NOMO-1 (cell line): ENCODE data around the gene TAF11L6.
A peak's percentile ranks its signal among the peaks of the same experiment; 100 is the strongest.
"Not testable (repeated sequence)": the region's sequence is repeated elsewhere in the genome, so short reads cannot be mapped to it uniquely, and the experiment has no call there.

Source experiments
- DNase-seq, 2 experiments: peaks; one replicate each; lab custom pipeline; 2025; ENCODE audit not compliant: unreplicated experiment in 2 of 2; lab: John Stamatoyannopoulos, UW

TAF11L6 gene

DNA sequence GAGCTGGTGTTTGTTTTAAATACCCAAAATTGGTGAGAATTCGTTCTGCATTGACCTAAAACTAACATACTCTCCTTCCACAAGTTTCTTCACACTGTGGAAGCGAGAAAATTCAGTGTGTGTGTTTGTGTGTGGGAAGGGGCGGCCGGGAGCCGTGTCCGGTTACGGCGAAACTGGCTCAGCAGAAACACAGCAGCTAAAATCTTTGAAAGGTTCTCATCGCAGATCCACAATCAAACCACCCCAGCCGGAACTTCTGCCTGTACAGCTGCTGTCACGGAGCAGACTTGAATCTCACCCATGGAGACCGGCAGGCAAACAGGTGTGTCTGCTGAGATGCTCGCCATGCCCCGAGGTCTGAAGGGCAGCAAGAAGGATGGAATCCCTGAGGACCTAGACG is at the start of gene TAF11L6:
Gene TAF11L6 (plus strand): TSS at position 301 of the 400 bp plus-strand sequence.
- not testable (repeated sequence) for DNase-seq

DNA sequence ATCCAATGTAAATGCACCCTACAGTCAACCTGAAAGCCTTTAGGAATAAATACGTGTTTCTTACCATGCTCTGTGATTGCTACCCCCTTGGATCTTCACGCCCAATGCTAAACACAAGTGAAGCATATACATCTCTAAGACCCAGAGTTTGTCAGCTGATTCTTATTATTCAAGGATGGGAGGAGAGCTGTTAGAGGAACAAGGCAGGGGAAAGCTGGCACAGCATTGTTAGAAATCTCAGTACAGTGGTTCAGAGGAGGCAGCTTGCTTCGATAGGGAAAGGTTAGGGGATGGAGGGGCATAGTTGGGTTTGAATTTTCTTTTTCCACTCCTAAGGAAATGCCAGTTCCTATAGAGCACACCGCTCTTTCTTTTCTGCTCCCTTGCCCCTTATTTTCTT is 47.1 kb upstream of the TAF11L6 start:
- DNase-seq, result no peak

DNA sequence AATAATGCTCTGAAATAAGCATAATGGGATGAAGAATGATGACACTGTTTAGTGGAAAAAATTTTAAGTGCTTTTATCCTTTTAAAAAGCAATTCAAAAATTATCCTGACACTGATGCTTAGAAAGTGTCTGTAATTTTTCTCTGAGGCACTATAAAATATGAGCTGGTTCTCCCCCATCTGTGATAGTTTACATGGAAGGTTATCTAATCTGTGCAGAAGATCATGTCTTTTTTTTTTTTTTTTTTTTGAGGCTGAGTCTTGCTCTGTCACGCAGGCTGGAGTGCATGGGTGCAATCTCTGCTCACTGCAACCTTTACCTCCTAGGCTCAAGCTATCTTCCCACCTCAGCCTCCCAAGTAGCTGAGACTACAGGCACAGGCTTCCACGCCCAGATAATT is 45.7 kb upstream of the TAF11L6 start:
- DNase-seq, result no peak

DNA sequence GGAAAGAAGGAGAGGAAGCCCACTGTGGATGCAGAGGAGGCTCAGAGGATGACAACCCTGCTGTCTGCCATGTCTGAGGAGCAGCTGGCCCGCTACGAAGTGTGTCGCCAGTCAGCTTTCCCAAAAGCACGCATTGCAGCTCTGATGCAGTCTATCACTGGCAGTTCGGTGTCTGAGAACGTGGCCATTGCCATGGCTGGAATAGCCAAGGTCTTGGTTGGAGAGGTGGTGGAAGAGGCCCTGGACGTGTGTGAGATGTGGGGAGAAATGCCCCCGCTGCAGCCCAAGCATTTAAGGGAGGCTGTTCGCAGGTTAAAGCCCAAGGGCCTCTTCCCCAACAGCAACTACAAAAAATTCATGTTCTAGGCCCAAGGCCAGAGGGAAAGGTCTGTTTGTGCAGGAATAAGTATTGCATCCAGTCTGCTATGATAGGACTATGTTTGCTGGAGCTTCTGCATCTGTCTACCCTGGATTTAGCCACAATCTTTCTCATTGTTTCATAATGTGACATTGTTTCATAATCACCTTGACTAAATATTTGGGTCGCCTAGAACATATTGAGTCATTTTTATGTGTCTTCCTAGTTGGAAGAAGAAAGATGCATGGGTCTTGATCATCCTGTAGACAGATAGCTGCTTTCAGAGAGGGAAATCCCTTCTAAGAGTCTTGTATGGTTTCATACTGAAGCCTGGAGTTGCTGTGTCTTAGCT is 41.9 kb upstream of the TAF11L6 start:
- peak; percentile 11 to 46 for DNase-seq

DNA sequence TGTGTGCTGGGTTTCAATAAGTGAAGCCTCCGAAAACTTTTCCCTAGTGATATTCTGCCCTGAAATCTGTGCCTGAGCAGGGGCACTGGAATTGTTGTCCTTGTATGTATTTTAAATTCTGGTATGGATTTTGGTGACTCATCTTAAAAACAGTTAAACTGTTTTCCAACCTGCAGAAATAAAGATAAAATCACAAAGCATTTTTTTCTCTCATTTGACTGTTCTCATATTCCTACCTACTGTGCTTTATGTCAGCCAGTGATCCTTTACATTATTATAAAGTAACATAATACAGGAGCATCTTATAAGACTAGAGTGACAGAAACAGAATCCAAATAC is 41.3 kb upstream of the TAF11L6 start:
- DNase-seq, result no peak

DNA sequence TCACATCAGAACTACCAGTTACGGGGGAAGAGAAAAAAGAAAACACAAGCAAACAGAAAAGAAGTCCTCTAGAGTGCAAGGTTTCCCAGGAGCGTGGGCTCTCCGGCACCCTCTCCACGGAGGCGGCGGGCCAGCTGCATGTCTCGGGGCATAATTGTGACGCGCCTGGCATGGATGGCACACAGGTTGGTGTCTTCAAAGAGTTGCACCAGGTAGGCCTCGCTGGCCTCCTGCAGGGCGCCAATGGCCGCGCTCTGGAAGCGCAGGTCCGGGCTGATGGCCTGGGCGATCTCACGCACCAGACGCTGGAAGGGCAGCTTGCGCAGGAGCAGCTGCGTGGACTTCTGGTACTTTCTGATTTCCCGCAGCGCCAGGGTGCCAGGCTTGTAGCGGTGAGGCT is 37.2 kb upstream of the TAF11L6 start:
- DNase-seq, result not testable (repeated sequence)

DNA sequence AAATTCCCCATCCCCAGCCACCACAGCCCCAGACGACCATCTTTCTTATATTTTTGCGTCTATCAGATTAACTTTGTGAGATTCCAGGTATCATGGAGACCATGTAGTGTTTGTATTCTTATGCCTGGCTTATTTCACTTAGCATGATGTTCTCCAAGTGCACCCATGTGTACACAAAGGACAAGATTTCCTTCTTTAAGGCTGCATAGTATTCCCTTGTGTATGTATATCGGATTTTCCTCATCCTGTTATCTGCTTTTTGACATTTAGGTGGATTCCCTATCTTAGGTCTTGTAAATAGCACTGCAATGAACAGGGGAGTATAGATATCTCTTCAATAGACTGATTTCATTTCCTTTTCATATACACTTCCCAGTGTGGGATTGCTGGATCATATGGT is 35.7 kb upstream of the TAF11L6 start:
- DNase-seq, result no peak

DNA sequence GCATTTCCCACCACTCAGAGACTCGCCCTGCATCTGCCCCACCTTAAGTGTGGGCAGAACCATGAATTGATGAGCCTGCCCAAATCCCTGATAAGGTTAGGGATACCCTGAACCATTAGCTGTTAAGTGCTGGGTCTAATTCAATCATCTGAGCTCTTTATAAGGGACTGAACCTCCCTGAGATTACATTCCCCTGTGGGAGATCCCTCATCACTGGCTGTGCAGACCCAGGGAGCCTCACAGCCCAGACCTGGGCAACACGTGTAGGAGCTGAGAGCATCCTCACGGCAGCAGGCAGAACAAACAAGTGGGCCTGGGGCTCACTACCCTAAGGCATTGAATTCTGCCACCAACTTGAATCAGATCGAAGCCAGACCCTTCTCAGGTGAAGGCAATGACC is 31.0 kb upstream of the TAF11L6 start:
- DNase-seq, result no peak

DNA sequence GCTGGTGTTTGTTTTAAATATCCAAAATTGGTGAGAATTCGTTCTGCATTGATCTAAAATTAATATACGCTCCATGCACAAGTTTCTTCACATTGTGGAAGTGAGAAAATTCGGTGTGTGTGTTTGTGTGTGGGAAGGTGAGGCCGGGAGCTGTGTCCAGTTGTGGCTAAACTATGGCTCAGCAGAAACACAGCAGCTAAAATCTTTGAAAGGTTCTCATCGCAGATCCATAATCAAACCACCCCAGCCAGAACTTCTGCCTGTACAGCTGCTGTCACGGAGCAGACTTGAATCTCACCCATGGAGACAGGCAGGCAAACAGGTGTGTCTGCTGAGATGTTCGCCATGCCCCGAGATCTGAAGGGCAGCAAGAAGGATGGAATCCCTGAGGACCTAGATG is 30.5 kb upstream of the TAF11L6 start, which contains the start of gene TAF11L2:
Gene TAF11L2 (plus strand): TSS at position 301 of the 400 bp plus-strand sequence.
- not testable (repeated sequence) for DNase-seq

DNA sequence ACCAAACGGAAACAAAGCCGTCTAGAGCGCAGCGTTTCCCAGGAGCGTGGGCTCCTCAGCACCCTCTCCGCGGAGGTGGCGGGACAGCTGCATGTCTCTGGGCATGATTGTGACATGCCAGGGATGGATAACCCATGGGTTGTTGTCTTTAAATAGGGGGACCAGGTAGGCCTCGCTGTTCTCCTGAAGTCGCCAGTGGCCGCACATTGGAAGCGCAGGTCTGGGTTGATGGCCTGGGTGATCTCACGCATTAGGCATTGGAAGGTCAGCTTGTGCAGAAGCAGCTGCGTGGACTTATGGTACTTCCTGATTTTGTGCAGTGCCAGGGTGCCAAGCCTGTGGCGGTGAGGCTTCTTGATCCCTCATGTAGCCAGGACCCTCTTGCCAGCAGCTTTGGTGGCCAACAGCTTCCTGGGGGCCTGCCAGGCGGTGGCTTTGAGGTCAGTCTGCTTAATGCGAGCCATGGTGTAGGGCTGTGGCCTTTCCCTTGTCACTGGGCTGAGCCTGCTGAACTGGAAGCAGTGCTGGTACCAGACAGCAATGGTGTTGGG is 16.6 kb upstream of the TAF11L6 start:
- no peak for DNase-seq

DNA sequence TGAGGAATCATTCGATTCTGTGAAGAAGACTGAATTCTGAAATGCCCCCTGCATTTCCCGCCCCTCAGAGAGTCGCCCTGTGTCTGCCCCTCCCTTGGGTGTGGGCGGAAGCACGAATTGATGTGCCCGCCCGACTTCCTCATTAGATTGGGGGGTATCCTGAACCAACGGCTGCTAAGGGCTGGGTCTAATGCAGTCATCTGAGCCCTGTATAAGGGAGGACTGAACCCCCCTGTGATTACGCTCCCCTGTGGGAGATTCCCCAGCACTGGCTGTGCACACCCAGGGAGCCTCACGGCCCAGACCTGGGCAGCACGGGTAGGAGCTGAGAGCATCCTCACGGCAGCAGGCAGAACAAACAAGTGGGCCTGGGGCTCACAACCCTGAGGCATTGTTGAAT is 10.9 kb upstream of the TAF11L6 start:
- not testable (repeated sequence) for DNase-seq

DNA sequence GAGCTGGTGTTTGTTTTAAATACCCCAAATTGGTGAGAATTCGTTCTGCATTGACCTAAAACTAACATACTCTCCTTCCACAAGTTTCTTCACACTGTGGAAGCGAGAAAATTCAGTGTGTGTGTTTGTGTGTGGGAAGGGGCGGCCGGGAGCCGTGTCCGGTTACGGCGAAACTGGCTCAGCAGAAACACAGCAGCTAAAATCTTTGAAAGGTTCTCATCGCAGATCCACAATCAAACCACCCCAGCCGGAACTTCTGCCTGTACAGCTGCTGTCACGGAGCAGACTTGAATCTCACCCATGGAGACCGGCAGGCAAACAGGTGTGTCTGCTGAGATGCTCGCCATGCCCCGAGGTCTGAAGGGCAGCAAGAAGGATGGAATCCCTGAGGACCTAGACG is 10.4 kb upstream of the TAF11L6 start, which contains the start of gene TAF11L3:
Gene TAF11L3 (plus strand): TSS at position 301 of the 400 bp plus-strand sequence.
- not testable (repeated sequence) for DNase-seq

DNA sequence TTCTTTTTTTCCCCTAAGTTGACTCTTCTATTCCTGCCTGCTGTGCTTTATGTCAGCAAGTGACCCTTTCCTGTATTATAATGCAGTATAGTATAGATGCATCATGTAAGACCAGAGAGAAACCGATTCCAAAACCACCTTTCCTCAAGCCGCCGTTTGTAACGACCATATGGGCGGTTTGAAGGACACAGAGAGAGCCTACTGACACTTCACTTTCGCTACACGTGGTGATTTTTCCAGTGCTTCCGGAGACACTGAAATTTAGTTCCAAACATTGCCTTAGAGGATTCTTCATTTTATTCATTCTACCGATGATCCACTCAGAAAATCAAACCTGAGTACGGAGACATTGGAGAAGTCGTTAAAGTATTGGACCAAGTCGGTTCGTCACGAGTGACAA is 9.0 kb upstream of the TAF11L6 start:
- not testable (repeated sequence) for DNase-seq

DNA sequence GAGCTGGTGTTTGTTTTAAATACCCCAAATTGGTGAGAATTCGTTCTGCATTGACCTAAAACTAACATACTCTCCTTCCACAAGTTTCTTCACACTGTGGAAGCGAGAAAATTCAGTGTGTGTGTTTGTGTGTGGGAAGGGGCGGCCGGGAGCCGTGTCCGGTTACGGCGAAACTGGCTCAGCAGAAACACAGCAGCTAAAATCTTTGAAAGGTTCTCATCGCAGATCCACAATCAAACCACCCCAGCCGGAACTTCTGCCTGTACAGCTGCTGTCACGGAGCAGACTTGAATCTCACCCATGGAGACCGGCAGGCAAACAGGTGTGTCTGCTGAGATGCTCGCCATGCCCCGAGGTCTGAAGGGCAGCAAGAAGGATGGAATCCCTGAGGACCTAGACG is 7.0 kb upstream of the TAF11L6 start, which contains the start of gene TAF11L4:
Gene TAF11L4 (plus strand): TSS at position 301 of the 400 bp plus-strand sequence.
- DNase-seq, result not testable (repeated sequence)

DNA sequence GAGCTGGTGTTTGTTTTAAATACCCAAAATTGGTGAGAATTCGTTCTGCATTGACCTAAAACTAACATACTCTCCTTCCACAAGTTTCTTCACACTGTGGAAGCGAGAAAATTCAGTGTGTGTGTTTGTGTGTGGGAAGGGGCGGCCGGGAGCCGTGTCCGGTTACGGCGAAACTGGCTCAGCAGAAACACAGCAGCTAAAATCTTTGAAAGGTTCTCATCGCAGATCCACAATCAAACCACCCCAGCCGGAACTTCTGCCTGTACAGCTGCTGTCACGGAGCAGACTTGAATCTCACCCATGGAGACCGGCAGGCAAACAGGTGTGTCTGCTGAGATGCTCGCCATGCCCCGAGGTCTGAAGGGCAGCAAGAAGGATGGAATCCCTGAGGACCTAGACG is 3.5 kb upstream of the TAF11L6 start, which contains the start of gene TAF11L5:
Gene TAF11L5 (plus strand): TSS at position 301 of the 400 bp plus-strand sequence.
- DNase-seq, result not testable (repeated sequence)

DNA sequence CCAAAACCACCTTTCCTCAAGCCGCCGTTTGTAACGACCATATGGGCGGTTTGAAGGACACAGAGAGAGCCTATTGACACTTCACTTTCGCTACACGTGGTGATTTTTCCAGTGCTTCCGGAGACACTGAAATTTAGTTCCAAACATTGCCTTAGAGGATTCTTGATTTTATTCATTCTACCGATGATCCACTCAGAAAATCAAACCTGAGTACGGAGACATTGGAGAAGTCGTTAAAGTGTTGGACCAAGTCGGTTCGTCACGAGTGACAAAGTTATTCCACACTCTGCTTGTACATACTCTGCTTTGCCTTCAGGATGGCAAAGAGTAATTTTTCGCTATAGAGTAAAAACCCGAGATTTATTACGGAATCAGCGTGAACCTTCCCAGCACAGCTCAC is 2.0 kb upstream of the TAF11L6 start:
- DNase-seq, result not testable (repeated sequence)
